KOPT-K1 (cell line): ENCODE measurements around the gene POP4.

Experiments used
- H3K27ac ChIP-seq: fragments of 200-600 bp; sonication (generic); 2 replicates; pipeline ENCODE4 v1.5.1; 2016; ENCODE audit warnings: antibody characterized with exemption, mild to moderate bottlenecking, low read depth, low read length; ENCODE audit not compliant: poor library complexity, severe bottlenecking
- H3K36me3 ChIP-seq: fragments of 200-600 bp; sonication (generic); 2 replicates; pipeline ENCODE4 v1.5.1; 2017; ENCODE audit warnings: antibody characterized with exemption, mild to moderate bottlenecking, low read length, moderate library complexity; ENCODE audit not compliant: insufficient read depth
- H3K9me3 ChIP-seq: fragments of 200-600 bp; sonication (generic); 2 replicates; pipeline ENCODE4 v1.5.1; 2017; ENCODE audit warnings: antibody characterized with exemption, low read length, mild to moderate bottlenecking; ENCODE audit not compliant: insufficient read depth, poor library complexity, severe bottlenecking

Gene POP4

GRCh38 chr19:29588095-29588494, 18.0 kb upstream of the POP4 start:
- H3K27ac ChIP-seq: no peak overlapping the region
- H3K36me3 ChIP-seq: no peaks in the 10 kb centered on the region
- H3K9me3 ChIP-seq: peaks cover 24% of the 10 kb centered on the region

GRCh38 chr19:29590278-29590677, 15.8 kb upstream of the POP4 start:
- Histone ChIP-seq H3K27ac (no peak overlapping the region), H3K9me3 (peaks cover 24% of the 10 kb centered on the region), H3K36me3 (no peaks in the 10 kb centered on the region)

- Histone ChIP-seq H3K36me3 (no peaks in the 10 kb centered on the region), H3K9me3 (peaks cover 24% of the 10 kb centered on the region), H3K27ac (no peak overlapping the region)
Measured at GRCh38 chr19:29591670-29592069, 14.4 kb upstream of the POP4 start.

GRCh38 chr19:29593869-29594268, 12.2 kb upstream of the POP4 start:
- peaks cover 15% of the 10 kb centered on the region for H3K9me3 ChIP-seq
- no peaks in the 10 kb centered on the region for H3K36me3 ChIP-seq
- no peak overlapping the region for H3K27ac ChIP-seq

GRCh38 chr19:29596080-29596727, 9.9 kb upstream of the POP4 start:
- no peaks in the 10 kb centered on the region for H3K36me3 ChIP-seq
- H3K27ac ChIP-seq: no peak overlapping the region
- H3K9me3 ChIP-seq: no peaks in the 10 kb centered on the region

- H3K9me3 ChIP-seq: no peaks in the 10 kb centered on the region
- no peak overlapping the region for H3K27ac ChIP-seq
- H3K36me3 ChIP-seq: no peaks in the 10 kb centered on the region
Measured at GRCh38 chr19:29596885-29597525, 9.1 kb upstream of the POP4 start.

GRCh38 chr19:29598036-29598435, 8.0 kb upstream of the POP4 start:
- H3K27ac ChIP-seq: no peak overlapping the region

GRCh38 chr19:29598496-29598895, 7.6 kb upstream of the POP4 start:
- H3K27ac ChIP-seq: no peak overlapping the region
- no peaks in the 10 kb centered on the region for H3K9me3 ChIP-seq
- no peaks in the 10 kb centered on the region for H3K36me3 ChIP-seq

More at GRCh38 chr19:29598036-29598435, 8.0 kb upstream of the POP4 start:
- Histone ChIP-seq H3K9me3 (no peaks in the 10 kb centered on the region), H3K36me3 (no peaks in the 10 kb centered on the region)

GRCh38 chr19:29603308-29603707, 2.8 kb upstream of the POP4 start:
- Histone ChIP-seq H3K27ac (no peak overlapping the region), H3K36me3 (no peaks in the 10 kb centered on the region), H3K9me3 (no peaks in the 10 kb centered on the region)

- Histone ChIP-seq H3K9me3 (no peaks in the 10 kb centered on the region), H3K27ac (peak overlapping the region; percentile 82), H3K36me3 (peaks cover 25% of the 10 kb centered on the region)
Measured at GRCh38 chr19:29606420-29606747, 301 bp downstream of the POP4 start.

- Histone ChIP-seq H3K36me3 (peaks cover 58% of the 10 kb centered on the region), H3K27ac (no peak overlapping the region), H3K9me3 (no peaks in the 10 kb centered on the region)
Measured at GRCh38 chr19:29609636-29610035, 3.6 kb downstream of the POP4 start.

- Histone ChIP-seq H3K36me3 (peaks cover 63% of the 10 kb centered on the region), H3K9me3 (no peaks in the 10 kb centered on the region), H3K27ac (no peak overlapping the region)
Measured at GRCh38 chr19:29610213-29610573, 4.1 kb downstream of the POP4 start.

GRCh38 chr19:29610574-29611271, 4.6 kb downstream of the POP4 start:
- H3K27ac ChIP-seq: no peak overlapping the region
- H3K9me3 ChIP-seq: no peaks in the 10 kb centered on the region
- H3K36me3 ChIP-seq: peaks cover 68% of the 10 kb centered on the region

GRCh38 chr19:29612121-29612520, 6.0 kb downstream of the POP4 start:
- H3K36me3 ChIP-seq: peaks cover 82% of the 10 kb centered on the region
- H3K9me3 ChIP-seq: no peaks in the 10 kb centered on the region
- no peak overlapping the region for H3K27ac ChIP-seq

- no peaks in the 10 kb centered on the region for H3K9me3 ChIP-seq
- peaks cover 82% of the 10 kb centered on the region for H3K36me3 ChIP-seq
- no peak overlapping the region for H3K27ac ChIP-seq
Measured at GRCh38 chr19:29612801-29613595, 6.9 kb downstream of the POP4 start.
